Measurements from ENCODE around the gene UBE4B. TPM values are rescaled to one million over a fixed set of nuclear protein-coding genes. Genes with fewer than 3 reads are reported as not detected.

UBE4B gene
- total RNA-seq: 26.2 and 30.5 TPM in 2 replicates

DNA sequence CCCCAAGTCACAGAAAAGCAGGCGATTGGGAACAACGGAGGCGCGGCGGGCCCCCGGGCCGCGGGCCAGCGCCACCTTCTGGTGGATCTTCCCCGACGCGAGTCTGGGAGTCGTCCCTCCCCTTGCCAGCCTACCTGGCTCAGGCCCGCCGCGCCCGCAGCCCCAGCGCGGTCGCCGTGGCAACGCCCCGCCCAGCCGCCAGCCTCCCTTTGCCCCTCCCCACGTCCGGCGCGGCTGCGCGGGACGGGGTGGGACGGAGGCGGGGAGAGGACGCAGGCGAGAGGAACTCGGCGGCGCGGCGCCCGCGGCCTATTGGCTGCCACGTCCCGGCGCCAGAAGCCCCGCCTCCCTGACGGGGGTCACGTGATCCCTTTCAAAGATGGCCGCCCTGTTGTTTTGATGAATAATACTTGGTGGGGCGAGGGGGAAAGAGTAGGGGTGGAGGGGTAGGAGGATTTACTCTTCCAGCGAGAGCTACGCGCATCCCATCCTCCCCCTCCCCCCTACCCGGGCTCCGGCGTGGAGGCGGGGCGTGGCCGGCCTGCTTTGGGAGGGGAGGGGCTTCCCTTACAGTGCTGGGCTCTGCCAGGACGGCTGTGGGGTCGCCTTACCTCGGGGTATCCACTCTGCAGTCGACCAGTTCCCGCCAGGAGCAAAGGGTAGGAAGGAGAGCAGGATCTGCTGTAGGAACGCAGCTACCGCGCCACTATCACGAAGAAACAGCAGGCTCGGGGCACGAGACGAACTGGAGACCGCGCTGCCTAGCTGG lies at the start of gene UBE4B:
Gene UBE4B, plus strand, starts transcription at position 369 of the 769 bp plus-strand sequence. CDS start 713 bp downstream, outside the sequence.

DNA sequence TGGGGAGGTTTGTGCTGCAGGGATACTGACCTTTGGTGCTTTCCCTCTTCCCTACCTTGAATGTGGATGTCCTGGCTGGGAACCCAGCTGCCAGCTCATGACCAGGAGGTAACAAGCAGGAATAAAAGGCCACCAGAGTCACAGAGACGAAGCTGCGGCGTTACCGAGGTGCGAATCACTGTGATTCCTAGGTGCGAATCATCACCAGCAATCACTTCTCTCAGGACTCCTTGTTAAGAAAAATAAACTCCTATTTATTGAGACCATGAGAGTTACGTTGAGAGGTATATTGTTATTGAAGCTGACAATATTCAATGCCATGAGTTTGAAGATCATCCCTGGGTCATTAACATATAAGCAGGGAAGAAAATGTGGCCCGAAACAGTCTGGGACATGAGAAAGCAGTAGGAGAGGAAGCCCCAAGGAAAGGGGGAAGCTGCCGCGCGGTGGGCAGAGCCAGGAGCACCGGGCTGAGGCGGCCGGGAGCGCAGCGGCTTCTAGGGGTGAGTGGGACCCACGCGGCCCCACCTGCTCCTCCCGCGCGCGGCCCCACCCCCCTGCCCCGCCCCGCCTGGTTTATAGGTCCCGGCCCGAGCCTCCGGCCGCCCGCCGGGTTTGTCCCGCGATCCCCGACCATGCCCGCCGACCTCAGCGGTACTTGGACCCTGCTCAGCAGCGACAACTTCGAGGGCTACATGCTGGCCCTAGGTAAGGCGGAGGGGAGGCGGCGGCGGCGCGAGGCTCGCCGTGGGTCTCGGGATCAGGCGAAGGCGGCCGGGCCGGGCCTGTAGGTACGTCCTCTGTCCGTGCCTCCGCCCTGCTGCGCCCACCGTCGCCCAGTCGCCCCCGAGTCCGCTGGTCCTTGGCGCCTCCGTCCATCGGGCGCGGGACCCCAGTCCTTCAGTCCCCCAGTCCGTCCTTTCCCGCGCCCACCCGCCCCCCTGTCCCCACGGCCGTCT lies 35.9 kb upstream of the UBE4B start, which contains the start of gene RBP7:
Gene RBP7, plus strand, starts transcription at position 605 of the 959 bp plus-strand sequence. Its CDS starts 31 bp downstream, at position 636.

DNA sequence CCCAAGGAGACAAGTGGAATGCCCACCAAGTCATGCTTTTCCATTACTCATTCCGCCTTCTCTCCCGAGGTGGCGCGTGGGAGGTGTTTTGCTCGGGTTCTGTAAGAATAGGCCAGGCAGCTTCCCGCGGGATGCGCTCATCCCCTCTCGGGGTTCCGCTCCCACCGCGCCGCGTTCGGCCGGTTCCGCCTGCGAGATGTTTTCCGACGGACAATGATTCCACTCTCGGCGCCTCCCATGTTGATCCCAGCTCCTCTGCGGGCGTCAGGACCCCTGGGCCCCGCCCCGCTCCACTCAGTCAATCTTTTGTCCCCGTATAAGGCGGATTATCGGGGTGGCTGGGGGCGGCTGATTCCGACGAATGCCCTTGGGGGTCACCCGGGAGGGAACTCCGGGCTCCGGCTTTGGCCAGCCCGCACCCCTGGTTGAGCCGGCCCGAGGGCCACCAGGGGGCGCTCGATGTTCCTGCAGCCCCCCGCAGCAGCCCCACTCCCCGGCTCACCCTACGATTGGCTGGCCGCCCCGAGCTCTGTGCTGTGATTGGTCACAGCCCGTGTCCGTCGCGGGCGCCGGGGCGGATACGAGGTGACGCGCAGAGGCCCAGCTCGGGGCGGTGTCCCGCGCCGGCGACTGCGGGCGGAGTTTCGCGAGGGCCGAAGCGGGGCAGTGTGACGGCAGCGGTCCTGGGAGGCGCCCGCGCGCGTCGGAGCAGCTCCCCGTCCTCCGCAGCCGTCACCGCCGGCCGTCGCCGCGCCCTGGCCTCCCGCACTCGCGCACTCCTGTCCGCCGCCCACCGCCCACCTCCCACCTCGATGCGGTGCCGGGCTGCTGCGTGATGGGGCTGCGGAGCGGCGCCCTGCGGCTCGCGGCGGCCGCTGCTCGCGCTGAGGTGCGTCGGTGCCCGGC lies 177.4 kb downstream of the UBE4B start, which contains the start of gene KIF1B:
Gene KIF1B, plus strand, starts transcription at position 666 of the 906 bp plus-strand sequence. CDS start 21,759 bp downstream, outside the sequence.

Other genes starting within 250 kb of the UBE4B start
- gene CLSTN1, start 209.0 kb upstream of the UBE4B start, total RNA-seq: 41.9 and 45.0 TPM in 2 replicates
- 27.5 and 27.9 TPM in 2 replicates for gene CTNNBIP1, start 122.7 kb upstream of the UBE4B start, total RNA-seq
- gene LZIC, start 89.6 kb upstream of the UBE4B start, total RNA-seq: 14.7 and 23.0 TPM in 2 replicates
- 8.0 and 8.1 TPM in 2 replicates for gene NMNAT1, start 89.5 kb upstream of the UBE4B start, total RNA-seq
- not detected in 2 replicates for gene RBP7, start 35.7 kb upstream of the UBE4B start, total RNA-seq
- gene KIF1B, start 177.6 kb downstream of the UBE4B start, total RNA-seq: 14.3 and 15.8 TPM in 2 replicates

Measured in bronchus fibroblast of lung (primary cell).